ENCODE measurements around the gene KIAA1549. TPM values are rescaled to one million over a fixed set of nuclear protein-coding genes. Genes with fewer than 3 reads are reported as not detected.
"Not testable (repeated sequence)": the region's sequence is repeated elsewhere in the genome, so short reads cannot be mapped to it uniquely, and the experiment has no call there.

Gene KIAA1549
- 0.45 and 0.50 TPM in 2 replicates for total RNA-seq

DNA sequence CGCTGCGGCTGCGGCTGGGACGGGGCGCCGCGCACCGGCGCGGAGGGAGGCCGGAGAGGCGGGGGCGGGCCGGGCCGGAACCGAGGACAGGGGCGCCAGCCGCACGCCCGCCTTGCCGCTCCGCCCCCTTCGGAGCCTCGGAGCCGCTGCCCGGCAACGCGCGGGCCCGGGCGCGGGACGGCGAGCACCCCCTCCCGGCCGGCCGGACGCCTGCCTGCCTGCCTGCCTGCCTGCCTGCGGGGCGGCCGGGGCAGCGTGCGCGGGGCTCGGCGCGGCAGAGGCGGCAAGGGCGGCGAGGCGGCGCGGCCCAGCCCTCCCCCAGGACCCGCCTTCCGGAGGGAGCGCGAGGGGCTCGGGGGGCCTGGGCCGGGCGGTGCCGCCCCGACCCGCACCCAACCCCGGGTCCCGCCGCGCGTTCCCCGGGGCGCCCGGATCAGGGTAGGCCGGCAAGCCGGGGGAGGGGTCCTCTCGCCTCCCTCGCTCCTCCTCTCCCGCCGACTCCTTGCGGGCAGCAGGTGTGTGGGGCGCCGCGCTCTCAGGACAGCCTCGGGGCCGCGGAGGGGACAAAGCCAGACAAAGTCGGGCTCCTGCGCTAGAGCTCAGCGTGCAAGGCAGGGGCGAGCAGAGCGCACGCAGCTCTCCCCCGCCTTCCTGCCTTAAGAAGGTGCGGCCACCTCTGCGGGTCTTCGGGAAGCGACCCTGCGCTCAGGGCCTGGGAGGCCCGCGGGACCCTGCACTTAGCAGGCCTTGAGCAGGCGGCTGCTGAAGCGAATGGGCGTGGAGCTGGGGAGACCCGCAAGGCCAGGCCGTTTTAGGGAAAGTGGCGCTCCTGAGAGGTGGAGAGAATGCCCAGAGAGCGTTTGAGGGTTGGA, at the start of gene KIAA1549:
TSS of gene KIAA1549 (minus strand) at position 58 of the 872 bp plus-strand sequence. CDS start 120 bp downstream, outside the sequence.
- intact Hi-C loops (cut with micrococcal nuclease), result loop anchor here (1.0 kb wide), 1 partner anchor 78 kb away; no protein-coding TSS in a partner anchor

DNA sequence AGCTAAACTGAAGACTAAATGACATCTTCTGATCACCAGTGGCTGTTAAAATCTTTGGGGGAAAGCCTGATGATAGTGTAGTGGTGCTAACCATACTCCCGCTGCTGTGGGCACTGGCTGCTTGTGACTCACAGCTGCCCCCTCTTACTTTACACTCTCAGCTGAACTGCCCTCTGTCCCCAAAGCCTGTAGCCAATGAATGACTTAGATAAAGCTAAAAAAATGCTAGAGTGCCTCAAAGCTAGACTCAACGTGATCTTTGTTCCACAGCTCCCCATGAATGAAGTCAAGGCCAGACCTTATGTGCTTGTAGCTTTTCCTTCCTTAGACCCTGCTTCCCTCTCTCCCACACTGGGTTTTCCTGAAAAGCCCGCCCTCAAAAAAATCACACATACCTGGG, 48.2 kb upstream of the KIAA1549 start:
- intact Hi-C loops (cut with micrococcal nuclease), result no loop called here

DNA sequence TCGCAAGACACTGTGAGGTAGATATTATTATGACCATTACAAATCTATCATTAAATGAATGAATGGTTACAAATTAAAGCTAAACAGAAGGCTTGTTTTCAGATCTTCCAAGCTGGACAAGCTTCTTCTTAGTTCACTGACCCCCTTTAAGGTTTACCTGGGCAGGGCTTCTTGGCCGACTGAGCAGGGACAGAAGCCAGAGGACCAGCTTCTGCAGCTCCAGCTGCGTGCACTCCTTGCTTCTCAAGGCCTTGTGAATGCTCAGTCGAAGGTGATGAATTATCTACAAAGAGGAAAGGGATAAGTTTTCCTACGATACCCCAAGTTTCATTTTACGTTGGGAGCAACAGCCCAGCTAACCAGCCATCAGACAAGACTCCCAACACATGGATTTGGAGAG, 45.4 kb upstream of the KIAA1549 start:
- intact Hi-C loops (cut with micrococcal nuclease), result no loop called here

DNA sequence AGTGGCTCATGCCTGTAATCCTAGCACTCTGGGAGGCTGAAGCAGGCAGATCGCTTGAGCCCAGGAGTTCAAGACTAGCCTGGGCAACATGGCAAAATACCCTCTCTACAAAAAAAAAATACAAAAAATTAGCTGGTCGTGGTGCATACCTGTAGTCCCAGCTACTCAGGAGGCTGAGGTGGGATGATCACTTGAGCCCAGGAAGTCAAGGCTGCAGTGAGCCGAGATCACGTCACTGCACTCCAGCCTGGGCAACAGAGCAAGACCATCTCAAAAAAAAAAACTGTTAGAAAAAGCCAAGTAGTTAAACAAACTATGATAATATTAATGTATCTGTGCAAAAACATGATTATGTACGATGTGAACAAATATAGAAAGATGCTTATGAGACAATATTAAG, 44.7 kb upstream of the KIAA1549 start:
- intact Hi-C loops (cut with micrococcal nuclease), result not testable (repeated sequence)

DNA sequence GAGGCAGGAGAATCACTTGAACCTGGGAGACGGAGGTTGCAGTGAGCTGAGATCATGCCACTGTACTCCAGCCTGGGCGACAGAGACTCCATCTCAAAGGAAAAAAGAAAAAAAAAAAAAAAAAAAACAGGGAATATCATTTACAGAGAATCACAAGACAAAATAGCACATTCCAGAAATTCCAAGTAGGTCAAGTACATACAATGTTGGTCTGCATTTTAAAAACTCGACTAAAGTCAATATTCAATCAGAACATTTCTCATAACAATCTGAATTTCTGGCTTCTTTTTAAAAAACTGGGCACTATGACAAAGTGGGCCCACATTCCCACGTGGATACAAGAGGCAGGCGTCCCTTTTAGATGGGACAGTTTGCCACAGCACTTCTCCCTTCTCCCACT, 41.9 kb upstream of the KIAA1549 start:
- intact Hi-C loops (cut with micrococcal nuclease), result no loop called here

DNA sequence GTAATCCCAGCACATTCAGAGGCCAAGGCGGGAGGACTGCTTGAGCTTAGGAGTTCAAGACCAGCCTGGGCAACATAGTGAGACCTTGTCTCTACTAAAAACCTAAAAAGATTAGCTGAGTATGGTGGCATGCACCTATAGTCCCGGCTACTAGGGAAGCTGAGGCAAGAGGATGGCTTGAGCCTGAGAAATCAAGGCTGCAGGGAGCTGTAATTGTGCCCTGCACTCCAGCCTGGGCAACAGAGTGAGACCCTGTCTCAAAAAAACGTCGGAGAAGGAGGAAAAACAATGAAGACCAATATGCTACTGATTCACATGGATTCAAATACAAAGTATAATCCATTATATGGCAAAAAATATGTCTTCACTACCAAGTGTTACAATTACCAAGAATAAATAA, 41.1 kb upstream of the KIAA1549 start:
- intact Hi-C loops (cut with micrococcal nuclease), result no loop called here

DNA sequence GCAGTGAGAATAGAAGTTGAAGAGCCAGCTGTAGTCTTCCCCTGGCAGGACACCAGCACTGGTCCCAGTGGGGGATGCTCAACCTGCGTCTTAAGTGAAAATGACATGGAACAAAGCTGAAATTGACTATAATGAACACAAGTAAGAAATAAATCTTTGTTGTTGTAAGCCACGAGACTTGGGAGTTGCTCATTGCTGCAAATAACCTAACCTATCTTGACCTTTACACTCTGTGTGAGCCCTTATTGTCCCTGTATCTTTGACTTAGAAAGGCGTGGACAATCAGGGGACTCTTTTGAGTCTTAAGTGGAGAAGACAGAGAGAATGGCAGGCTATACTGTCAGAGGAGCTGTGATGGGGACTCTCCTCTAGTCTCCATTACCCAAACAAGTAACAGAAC, 37.7 kb upstream of the KIAA1549 start:
- intact Hi-C loops (cut with micrococcal nuclease), result no loop called here

DNA sequence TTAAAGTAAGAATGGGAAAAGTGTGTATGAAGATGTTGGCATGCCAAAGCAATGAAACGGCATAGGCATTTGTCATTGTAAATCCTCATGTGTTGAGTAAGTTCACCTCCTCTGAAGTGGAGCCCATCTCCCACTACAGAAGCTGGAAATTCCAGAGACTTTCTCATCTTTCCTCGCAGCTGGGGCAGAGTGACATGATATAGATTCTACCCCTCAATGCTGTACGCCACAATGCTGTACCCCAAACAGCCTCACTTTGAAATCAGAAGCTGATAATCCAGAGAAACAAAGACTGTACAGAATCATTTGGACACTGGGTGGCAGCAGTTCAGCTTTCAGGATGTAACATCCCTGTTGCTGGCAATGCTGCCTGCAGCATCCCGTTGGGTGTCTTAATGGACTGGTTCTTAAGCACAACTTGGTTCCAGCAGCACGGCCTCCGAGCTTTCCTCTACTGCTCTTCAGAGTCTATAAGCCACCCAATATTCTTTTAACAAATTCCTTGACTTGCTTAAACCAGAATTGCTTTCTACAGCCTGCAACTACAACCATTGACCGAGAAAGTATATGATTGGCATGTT, 35.8 kb upstream of the KIAA1549 start:
- intact Hi-C loops (cut with micrococcal nuclease), result loop anchor here (1.0 kb wide), 2 partner anchors 28 to 58 kb away; no protein-coding TSS in a partner anchor

DNA sequence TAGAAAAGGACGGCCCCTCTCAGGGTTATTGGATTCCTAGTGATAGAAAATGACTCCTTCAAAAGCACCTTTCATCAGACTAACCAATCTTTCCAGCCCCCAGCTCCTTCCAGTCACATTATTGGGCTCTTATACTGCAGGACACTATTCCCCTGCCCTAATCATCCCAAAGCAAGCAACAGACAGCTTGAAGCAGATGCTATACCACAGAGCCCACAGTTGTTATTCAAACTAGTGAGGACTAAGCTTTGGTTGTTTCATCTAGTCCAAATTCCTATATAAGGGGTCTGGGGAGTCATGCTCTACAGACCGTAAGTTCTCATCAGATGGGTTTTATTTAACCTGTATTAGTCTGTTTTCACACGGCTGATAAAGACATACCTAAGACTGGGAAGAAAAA, 30.2 kb upstream of the KIAA1549 start:
- intact Hi-C loops (cut with micrococcal nuclease), result no loop called here

DNA sequence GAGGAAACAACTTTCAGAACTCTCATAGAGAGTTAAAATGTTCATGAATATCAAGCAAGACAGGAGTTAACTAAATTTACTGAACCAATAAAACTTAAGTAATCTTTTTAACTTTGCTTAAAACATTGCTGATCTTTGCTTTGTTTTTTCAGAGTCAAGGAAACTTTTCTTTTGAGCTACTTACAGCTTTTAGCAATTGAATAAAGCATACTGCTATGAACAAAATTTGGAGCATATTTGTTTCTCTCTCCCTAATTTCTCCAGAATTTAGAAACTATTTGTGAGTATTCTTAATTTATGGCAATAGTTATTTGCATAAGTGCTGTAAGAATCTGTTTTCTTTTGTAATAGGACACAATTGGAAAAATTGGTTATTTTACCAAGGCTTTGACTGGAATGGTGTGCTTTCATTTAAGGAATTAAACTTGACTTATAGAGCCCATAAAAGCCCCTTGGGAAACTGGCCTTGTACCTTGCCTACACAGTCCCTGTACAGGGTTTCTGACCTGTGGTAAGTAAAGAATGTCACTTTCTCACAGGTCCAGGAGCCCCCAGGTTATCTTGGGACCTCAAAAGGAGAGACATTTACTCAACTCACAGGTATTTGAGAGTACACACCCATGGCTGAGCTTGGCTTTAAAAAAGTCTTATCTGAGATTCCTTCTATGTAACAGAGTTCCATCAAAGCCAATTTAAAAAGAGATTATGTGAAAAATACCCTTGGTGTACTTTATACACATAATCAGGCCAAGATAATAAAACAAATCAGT, 23.3 kb upstream of the KIAA1549 start:
- intact Hi-C loops (cut with micrococcal nuclease), result no loop called here

DNA sequence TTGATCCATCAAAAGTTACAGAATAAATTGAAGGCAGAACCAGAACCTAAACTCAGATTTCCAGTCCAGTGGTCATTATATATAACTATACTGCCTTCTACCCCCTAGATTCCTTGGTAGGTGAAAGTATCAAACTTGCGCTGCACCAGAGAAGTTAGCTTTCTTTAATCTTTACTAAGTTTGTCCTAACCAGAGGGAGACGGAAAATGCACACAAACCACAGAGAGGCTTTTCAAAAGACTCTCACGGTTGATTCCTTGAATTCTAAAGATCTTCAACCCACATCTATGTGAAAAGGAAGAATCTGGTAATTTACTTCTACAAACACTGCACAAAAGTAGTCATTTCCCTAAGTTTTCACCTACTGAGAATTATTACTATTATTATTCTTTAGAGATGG, 18.2 kb upstream of the KIAA1549 start:
- intact Hi-C loops (cut with micrococcal nuclease), result no loop called here

DNA sequence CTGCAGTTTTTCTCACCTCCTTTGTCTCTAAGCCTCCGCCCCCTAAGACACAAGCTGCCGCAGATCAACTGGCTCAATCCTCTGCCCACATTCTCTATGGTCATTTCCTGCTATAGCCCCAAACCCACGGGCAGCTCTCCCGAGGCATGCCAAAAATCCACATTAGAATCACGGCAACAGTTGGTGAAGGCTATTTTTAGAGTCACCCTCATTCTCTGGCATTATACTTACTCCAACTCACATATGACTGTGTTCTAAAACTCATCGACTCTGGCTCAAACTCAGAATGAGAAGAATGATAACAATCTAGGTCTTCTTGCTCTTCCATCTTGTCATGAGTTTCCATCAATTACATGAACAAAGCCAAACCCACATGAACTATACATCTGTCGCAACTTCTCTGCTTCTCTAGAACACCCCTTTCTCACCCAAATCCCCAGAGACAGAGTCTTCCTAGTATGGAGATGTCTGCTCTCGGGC, 10.9 kb upstream of the KIAA1549 start:
- intact Hi-C loops (cut with micrococcal nuclease), result no loop called here

DNA sequence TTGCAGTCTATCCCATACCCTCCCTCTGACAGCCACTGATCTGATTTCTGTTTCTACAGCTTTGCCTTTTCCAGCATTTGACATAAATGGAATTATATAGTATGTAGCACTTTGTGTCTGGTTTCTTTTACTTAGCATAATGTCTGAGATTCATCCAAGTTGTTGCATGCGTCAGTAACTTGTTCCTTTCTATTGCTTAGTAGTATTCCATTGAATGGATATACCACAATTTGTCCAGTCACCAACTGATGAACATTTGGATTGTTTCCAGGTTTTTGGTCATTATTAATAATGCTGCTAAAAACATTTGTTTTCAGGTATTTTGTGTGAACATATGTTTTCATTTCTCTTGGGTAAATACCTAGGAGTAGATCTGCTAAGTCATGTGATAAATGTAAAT, 6.5 kb upstream of the KIAA1549 start:
- intact Hi-C loops (cut with micrococcal nuclease), result no loop called here

DNA sequence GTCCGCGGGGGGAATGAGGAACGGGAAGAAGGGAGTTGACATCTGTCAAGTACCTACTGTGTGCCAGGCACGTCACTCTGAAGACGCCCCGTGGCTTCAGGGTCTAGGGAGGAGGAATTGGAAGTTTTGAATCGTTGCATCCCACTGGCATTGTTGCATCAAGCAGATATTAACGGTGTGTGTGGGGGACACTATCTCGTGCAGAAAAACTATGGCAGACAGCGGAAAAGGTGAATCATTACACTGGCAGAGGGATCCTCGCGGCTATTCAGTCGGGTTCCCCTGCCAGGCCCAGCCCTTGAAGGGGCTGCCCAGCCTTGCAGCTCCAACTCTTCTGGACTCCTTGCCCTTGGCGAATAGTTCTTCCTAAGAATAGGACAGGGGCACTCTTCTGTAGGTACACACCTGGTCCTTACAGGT, 1.0 kb upstream of the KIAA1549 start:
- intact Hi-C loops (cut with micrococcal nuclease), result loop anchor here (1.0 kb wide), 1 partner anchor 79 kb away; no protein-coding TSS in a partner anchor

DNA sequence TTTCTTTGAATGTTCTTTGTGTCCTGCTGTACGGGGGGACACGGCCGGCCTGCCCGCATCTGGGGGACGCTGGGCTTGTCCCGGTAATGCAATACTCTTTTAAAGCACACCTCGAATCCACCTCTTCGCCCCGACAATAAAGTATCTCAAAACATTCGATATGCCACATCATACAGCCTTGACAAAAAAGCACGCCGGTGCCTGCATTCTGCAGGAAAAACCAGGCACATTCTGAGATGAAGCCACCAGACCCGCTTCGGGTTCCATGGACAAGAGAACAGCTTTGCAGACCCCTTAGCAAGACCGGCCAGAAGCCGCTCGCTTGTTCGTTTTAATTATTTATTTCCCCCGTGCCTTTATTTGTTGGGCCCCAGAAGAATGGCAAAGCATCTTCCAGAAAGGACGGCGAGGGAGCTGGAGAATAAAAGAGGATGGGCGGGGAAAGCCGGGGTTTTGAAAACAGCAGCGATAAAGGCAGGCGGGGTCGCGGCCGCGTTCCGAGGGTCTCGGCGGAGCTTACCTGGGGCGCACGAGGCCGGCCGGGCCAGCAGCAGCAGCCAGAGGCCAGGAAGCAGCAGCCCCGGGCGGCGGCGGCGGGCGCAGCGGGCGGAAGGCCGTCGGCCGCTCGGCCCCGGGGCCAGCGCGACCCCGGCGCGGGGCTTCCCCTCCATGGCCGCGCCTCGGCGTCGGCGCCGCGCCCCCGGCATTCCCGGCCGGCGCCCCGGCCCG, 462 bp downstream of the KIAA1549 start:
- intact Hi-C loops (cut with micrococcal nuclease), result no loop called here

DNA sequence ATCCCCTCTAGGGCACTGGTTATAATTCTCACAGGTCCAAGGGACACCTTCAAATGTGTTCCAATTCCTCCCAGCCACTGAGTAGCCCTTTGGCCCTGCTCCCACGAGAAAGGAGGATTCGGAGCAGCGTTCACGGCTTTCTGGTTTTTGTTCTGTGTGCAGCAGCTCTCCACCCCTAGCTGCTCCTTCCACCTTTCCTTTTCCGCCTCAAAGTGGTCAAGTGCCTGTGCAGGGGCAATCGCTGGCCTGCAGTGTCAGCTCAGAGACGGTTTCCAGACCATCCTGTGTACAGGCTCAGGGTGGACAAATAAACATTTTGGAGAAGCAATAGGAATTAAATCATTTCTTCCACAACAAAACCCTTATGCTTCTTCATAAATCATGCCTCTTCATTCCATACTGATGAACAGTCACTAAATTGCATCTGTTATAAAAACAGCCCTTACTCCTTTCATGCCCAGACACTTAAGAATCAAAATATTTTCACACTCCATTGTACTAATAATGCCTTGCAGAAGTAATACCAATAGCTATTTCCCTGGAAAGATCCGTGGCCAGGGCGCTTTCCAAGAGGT, 1.1 kb downstream of the KIAA1549 start:
- intact Hi-C loops (cut with micrococcal nuclease), result loop anchor here (1.0 kb wide), 1 partner anchor 94 kb away; no protein-coding TSS in a partner anchor

DNA sequence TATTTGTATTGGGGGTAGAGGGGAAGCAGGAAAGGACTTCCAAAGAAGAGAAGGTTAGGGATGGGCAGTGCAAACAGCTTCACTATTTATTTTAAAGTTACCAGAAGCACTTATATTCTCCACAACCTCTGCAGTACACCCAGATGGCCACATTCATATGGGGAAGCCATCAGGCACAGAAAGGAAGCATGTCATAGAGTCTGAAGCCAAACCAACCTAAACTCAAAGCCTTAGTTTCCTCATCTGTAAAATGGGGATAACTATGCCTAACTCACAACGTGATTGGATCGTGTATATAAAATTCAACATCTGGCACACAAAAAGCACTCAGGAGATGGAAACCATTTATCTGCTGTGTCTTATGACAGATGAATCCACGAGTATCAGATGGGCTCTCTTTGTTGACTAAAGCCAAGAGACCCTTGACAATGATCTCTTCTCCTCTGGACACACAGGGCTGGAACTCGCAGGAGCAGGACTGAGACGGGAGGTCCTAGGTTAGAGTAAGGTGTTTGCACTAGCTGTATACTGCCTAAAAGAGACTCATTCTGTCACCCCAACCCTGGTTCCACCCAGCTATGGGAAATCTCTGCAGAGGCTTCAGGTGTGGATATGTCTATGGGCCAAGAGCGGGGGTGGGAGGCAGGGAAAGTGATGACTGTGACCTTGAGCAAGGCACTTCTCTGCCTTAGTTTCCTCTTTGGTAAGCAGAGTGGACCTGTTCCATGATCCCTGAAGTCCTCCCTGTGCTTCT, 1.8 kb downstream of the KIAA1549 start:
- intact Hi-C loops (cut with micrococcal nuclease), result loop anchor here (1.0 kb wide), 1 partner anchor 93 kb away; no protein-coding TSS in a partner anchor

DNA sequence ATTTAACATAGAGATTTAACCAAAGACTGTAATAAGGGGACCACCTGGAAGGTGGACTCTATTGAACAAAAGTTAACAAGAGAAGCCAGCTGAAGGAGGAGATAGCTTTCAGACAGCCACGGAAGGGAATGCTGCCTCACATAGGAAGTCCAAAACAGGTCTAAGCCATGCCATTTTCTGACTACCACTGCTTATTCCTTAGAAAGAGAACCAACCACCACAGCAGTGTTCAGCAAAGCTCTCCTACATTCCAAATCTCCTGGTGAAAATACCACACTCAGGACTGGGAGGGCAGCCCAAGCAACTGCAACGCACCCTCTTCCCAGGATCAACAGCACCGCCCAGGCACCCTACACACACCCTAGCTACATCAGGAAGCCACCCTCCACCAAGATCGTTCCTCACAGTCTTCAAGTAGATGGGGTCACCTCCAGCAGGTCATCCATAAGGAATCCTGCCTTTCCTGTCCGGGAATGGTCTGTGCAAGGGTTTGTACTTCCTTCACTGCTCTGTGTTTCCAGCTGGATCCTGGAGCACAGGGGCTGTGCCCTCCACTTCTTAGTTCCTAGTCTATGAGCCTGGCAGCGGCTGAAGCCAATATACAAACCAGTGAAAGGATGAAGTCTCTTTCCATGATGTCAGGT, 2.5 kb downstream of the KIAA1549 start:
- intact Hi-C loops (cut with micrococcal nuclease), result loop anchor here (1.0 kb wide), 1 partner anchor 92 kb away; no protein-coding TSS in a partner anchor

DNA sequence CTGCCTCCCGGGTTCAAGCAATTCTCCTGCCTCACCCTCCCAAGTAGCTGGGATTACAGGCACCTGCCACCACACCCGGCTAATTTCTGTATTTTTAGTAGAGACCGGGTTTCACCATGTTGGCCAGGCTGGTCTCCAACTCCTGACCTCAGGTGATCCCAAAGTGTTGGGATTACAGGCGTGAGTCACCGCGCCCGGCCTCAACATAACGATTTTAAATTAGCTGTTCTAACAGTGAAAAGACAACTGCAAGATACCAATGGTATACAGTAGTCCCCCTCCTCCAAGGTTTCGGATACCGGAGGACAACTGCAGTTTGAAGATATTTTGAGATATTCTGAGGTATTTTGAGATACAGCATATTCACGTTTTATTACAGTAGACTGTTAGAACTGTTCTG, 5.0 kb downstream of the KIAA1549 start:
- intact Hi-C loops (cut with micrococcal nuclease), result not testable (repeated sequence)
